Stimulated activated CD8-positive, alpha-beta memory T cell treated with anti-CD3 and anti-CD28 coated beads, Interleukin-7, amount 100 ng/mL, for 4 hours (primary cell): ENCODE measurements around the gene SRRM5.
A peak's percentile ranks its signal among the peaks of the same experiment; 100 is the strongest.
"Not testable (repeated sequence)": the region's sequence is repeated elsewhere in the genome, so short reads cannot be mapped to it uniquely, and the experiment has no call there.

Experiments used
- DNase-seq, 2 donors: peaks; one replicate each; pipeline ENCODE4 v3.0.0-alpha.2; 2020; ENCODE audit warnings: low read depth in 2 of 2

The SRRM5 gene

GRCh38 chr19:43611788-43612187 is at the start of gene SRRM5:
TSS of gene SRRM5 (plus strand) at chr19:43612088. CDS start at chr19:43612122, 34 bp downstream.
- DNase-seq = no peak

- DNase-seq = no peak
Measured at GRCh38 chr19:43562226-43562697, 49.6 kb upstream of the SRRM5 start.

- peak; percentile 65 to 75 for DNase-seq
Measured at GRCh38 chr19:43562698-43563241, 49.1 kb upstream of the SRRM5 start.

- no peak for DNase-seq
Measured at GRCh38 chr19:43563816-43564457, 48.0 kb upstream of the SRRM5 start.

GRCh38 chr19:43564800-43565199 is 47.1 kb upstream of the SRRM5 start:
- no peak for DNase-seq

- DNase-seq = no peak
Measured at GRCh38 chr19:43569657-43570056, 42.2 kb upstream of the SRRM5 start.

GRCh38 chr19:43570174-43570791 is 41.6 kb upstream of the SRRM5 start:
- DNase-seq = no peak

- DNase-seq = no peak
Measured at GRCh38 chr19:43572171-43572588, 39.7 kb upstream of the SRRM5 start.

GRCh38 chr19:43574424-43575155 is 37.3 kb upstream of the SRRM5 start:
- DNase-seq = no peak

- DNase-seq = peak; percentile 91 to 94
Measured at GRCh38 chr19:43575156-43575950, 36.5 kb upstream of the SRRM5 start, which contains the start of the genes PINLYP and XRCC1. TSS of gene PINLYP (plus strand) at chr19:43575801. CDS start at chr19:43577192, 1,391 bp downstream. TSS of gene XRCC1 (minus strand) at chr19:43575527. CDS start at chr19:43575458, 69 bp downstream.

GRCh38 chr19:43575955-43576878 is 35.7 kb upstream of the SRRM5 start:
- no peak for DNase-seq

GRCh38 chr19:43578787-43579186 is 33.1 kb upstream of the SRRM5 start:
- DNase-seq = no peak

- DNase-seq = no peak
Measured at GRCh38 chr19:43581467-43581866, 30.4 kb upstream of the SRRM5 start.

GRCh38 chr19:43582495-43582894 is 29.4 kb upstream of the SRRM5 start:
- DNase-seq = no peak

- DNase-seq = no peak
Measured at GRCh38 chr19:43584484-43584883, 27.4 kb upstream of the SRRM5 start.

GRCh38 chr19:43586346-43586745 is 25.5 kb upstream of the SRRM5 start:
- no peak for DNase-seq

- DNase-seq = not testable (repeated sequence)
Measured at GRCh38 chr19:43587029-43587428, 24.9 kb upstream of the SRRM5 start.

GRCh38 chr19:43589277-43589676 is 22.6 kb upstream of the SRRM5 start:
- DNase-seq = no peak

- DNase-seq = no peak
Measured at GRCh38 chr19:43589678-43590077, 22.2 kb upstream of the SRRM5 start.
